Heart left ventricle (tissue), 16 donors: Measurements from ENCODE around the gene NRN1L. TPM values are rescaled to one million over a fixed set of nuclear protein-coding genes. Genes with fewer than 3 reads are reported as not detected.

Source experiments
- ATAC-seq, 4 donors: fragments of 200-7000 bp; cut with Tn5 transposase; one replicate each; pipeline ENCODE4 v1.9.1; 2020 to 2022; ENCODE audit warnings: moderate library complexity in 4 of 4, mild to moderate bottlenecking in 3 of 4, moderate number of reproducible peaks in 1 of 4
- DNase-seq, 5 donors: peaks; one replicate each; pipeline ENCODE4 v3.0.0-alpha.2; 2020
- H3K27ac ChIP-seq, 12 donors: fragments of 200-600 bp; sonication (generic) in 4 of 12; one replicate each; pipeline versions ENCODE4 v1.5.0 to v1.8.0; 2016 to 2022; ENCODE audit warnings: mild to moderate bottlenecking in 2 of 12
- H3K27me3 ChIP-seq, 9 donors: fragments of 200-600 bp; sonication (generic) in 2 of 9; one replicate each; pipeline versions ENCODE4 v1.5.1 to v1.8.0; 2016 to 2022; ENCODE audit warnings: mild to moderate bottlenecking in 3 of 9
- H3K36me3 ChIP-seq, 9 donors: fragments of 200-600 bp; sonication (generic) in 2 of 9; one replicate each; pipeline versions ENCODE4 v1.5.0 to v1.8.0; 2018 to 2022; ENCODE audit warnings: mild to moderate bottlenecking in 2 of 9
- H3K4me1 ChIP-seq, 12 donors: fragments of 200-600 bp; sonication (generic) in 4 of 12; one replicate each; pipeline versions ENCODE4 v1.5.0 to v1.8.0; 2016 to 2022; ENCODE audit warnings: mild to moderate bottlenecking in 3 of 12
- H3K4me3 ChIP-seq, 12 donors: fragments of 200-600 bp; sonication (generic) in 4 of 12; one replicate each; pipeline versions ENCODE4 v1.5.0 to v1.8.0; 2017 to 2022; ENCODE audit warnings: mild to moderate bottlenecking in 9 of 12, moderate library complexity in 4 of 12
- H3K9me3 ChIP-seq, 12 donors: fragments of 200-600 bp; sonication (generic) in 4 of 12; one replicate each; pipeline versions ENCODE4 v1.5.0 to v1.8.0; 2016 to 2022; ENCODE audit warnings: mild to moderate bottlenecking in 1 of 12
- POLR2A ChIP-seq, 2 donors: fragments of 450-650 bp; IDR thresholded peaks; one replicate each; pipeline ENCODE4 v1.6.1; 2017; ENCODE audit warnings: antibody characterized with exemption in 2 of 2, mild to moderate bottlenecking in 2 of 2, moderate library complexity in 2 of 2
- WGBS, 4 donors: extraction: QIAGEN DNeasy Blood & Tissue Kit in 2 of 4; methylation state at CpG; one replicate each; pipeline versions ENCODE4 v1.1.5 to v1.1.7; 2013 to 2018; 5-methylcytosine and 5-hydroxymethylcytosine counted together
- intact Hi-C, 10 donors: fragments of 100-400 bp; cut with DNase I; formaldehyde crosslinking; loops; one replicate each; pipeline versions ENCODE4 v1.11.1 to v1.14.2; 2022
- polyA plus RNA-seq, 2 donors: library from polyadenylated mRNA; stranded (reverse); fragments of 200-250 nt; gene quantifications; one replicate each; pipeline ENCODE4 v1.2.3, GENCODE V29; 2013
- total RNA-seq, 9 donors: library from RNA; depleted of rRNA in 2 of 9; stranded (reverse); fragments of >200 nt in 2 of 9; fragmentation: NEBNext Ultra II Directional in 3 of 9; extraction: Animal tissue kit (Norgen Biotek cat#: 25700) in 3 of 9; gene quantifications; one replicate each; pipeline versions ENCODE4 v1.1.0 to v1.2.4, GENCODE V29; 2016 to 2023
- TF ChIP-seq, protein P1 (sequence below), 12 donors: fragments of 200-600 bp; sonication (generic) in 4 of 12; IDR thresholded peaks; one replicate each; pipeline versions ENCODE4 v1.5.0 to v1.8.0; 2018 to 2022; ENCODE audit warnings: antibody characterized with exemption in 12 of 12, mild to moderate bottlenecking in 5 of 12
- donor health status: ischemic (EF 13 %, LVEDD 7.1; RV severe dilation, severe dysfunction).
- donor health status: healthy with polysubstance abuse.
- donor health status: DM: no; HTN: yes; CAD: no.
- donor health status: DM: no; HTN: no; CAD: no.
- donor health status: ischemic (EF 25% LVEDD 6.9; RV normal size, moderate dysfunction).
- donor health status: ischemic (EF 25% LVEDD 5.7; RV mildly dilated, moderate dysfunction).
- donor health status: healthy.
- donor health status: DM: yes; HTN: yes; CAD: no.
- donor health status: ischemic (EF 35%, LVEDD 5.7; RV mildly dilated, moderate dysfunction).
- donor health status: nonischemic (EF 11% LVEDD 7.7; RV severe dilation, severe dysfunction).
- donor health status: DM: yes; HTN: yes; CAD: no.
- donor health status: PGD.
- donor health status: ischemic (EF 29% LVEDD 5.4; RV normal size, mild dysfunction).
- donor health status: nonischemic (EF 23%, LVEDD 6.1; RV moderate dilation, normal function).

Gene NRN1L
- total and polyA plus RNA-seq, 11 donors, result 0.78 to 5.8 (median 1.7) TPM; not detected in 3

DNA sequence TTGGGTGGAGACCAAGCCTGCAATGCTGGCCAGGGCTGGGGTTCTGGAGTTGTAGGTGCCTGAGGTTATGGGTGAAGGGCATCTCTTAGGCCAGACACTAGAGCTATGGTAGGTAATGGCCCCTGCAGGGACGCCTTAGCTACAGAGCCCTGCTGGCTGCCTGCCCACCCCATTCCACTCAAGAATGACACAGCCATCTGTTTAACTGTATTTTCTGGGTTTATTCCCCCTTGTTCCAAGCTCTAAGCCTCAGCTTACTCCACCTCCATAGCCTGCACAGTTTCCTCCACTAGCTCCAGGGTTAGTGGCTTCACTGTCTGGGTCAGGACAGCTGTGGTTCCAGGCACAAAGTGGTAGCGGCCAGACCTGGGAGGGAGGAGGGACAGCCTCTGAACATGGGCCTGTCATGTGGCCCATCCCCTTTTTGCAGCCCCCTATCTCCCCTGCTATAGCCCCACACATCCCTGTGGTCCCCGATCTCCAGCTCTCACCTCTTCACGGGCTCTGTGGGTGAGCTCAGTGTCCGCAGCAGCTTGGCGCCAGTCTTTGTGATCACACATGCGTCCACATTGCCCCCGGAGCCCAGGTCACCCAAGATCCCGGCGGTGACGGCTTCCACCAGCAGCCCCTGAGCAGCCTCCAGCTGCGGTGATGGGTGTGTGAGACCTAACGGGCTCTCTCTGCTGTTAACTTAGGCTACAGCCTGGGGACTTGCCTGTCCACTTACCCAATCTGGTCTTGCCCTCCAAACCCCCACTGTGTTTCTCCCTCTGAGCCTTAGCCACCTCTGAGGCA lies 49.8 kb downstream of the NRN1L start:
- ATAC-seq, result peak in 2 of 4 donors; percentile 0 to 1
- Histone ChIP-seq H3K36me3 (peaks cover 0 to 58% (median 25%) of the 10 kb centered on the region in 9 donors), H3K4me3 (peak overlapping the region in 10 of 12 donors; percentile 57 to 98 (median 77)), H3K4me1 (peaks cover 0 to 32% (median 23%) of the 10 kb centered on the region in 12 donors), H3K9me3 (no peaks in the 10 kb centered on the region), H3K27me3 (no peaks in the 10 kb centered on the region), H3K27ac (peak overlapping the region in 10 of 12 donors; percentile 87 to 99 (median 93))
- 43 to 59% (median 46%) methylated on average over 13 of the region's 13 CpGs for WGBS, 4 donors
- DNase-seq, result no peak
- TF ChIP-seq POLR2A (IDR thresholded peaks at IDR 0.05), result no peak
- TF ChIP-seq, protein P1, sequence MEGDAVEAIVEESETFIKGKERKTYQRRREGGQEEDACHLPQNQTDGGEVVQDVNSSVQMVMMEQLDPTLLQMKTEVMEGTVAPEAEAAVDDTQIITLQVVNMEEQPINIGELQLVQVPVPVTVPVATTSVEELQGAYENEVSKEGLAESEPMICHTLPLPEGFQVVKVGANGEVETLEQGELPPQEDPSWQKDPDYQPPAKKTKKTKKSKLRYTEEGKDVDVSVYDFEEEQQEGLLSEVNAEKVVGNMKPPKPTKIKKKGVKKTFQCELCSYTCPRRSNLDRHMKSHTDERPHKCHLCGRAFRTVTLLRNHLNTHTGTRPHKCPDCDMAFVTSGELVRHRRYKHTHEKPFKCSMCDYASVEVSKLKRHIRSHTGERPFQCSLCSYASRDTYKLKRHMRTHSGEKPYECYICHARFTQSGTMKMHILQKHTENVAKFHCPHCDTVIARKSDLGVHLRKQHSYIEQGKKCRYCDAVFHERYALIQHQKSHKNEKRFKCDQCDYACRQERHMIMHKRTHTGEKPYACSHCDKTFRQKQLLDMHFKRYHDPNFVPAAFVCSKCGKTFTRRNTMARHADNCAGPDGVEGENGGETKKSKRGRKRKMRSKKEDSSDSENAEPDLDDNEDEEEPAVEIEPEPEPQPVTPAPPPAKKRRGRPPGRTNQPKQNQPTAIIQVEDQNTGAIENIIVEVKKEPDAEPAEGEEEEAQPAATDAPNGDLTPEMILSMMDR (IDR thresholded peaks at IDR 0.05), result no peak
- intact Hi-C loops, result loop anchor here in 5 of 10 donors (1.0 to 10.0 kb wide), 5 partner anchors 34 to 410 kb away; partner anchors contain the start of genes RIPOR1 (in 2 of the 5) and SLC12A4 (in 1 of the 5)

DNA sequence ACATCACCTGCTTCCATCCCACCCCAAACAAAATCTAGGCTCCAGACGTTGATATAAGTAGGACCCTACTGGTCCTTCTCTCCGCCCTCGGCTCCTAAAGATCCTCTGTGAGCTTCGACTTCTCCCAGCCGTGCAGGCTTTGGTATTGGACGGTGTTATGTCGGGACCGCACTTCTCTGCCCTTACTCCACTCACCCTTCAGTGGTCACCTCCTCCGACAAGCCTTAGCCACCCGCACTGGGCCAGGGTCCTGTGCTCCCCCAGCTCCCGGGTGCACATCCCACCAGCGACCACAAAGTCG lies 50.4 kb downstream of the NRN1L start:
- WGBS, 4 donors, result 19 to 36% (median 32%) methylated on average over 13 of the region's 13 CpGs
- H3K27me3 ChIP-seq, result no peaks in the 10 kb centered on the region
- intact Hi-C loops, result loop anchor here in 5 of 10 donors (1.0 to 10.0 kb wide), 4 partner anchors 33 to 410 kb away; partner anchors contain the start of genes RIPOR1 (in 2 of the 5) and SLC12A4 (in 1 of the 5)

DNA sequence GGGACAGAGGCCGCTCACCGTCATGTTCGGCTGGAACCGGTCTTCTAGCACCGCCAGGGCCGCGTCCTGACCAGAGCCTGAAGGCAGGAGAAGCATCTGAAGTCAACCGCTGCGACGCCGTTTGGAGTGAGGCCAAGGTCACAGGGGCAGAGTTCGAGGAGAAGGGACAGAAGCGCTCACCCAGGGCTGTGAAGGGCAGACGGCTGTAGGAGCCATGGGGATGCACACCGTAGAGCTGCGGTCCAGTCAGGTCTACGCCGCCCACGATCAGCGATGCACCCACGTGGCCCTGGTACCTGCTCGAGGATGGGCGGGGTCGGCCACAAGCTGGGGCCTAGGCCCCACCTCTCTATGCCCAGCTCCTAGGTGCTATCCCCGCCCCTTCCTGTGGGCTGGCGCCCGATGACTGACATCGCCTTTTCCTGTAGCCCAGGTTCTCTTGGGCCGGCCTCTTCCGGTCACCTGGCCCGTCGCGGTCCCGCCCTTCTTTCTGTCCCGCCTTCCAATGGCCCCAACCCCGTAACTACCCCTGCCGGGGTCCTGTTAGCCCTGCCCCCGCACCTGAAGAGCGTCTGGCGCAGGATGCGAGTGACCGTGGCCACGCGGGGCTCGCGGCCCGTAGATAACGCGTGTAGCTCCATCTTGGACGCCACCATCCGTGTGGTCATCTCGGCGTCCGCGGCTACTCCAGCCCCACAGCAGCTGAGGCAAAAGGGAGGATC lies 50.9 kb downstream of the NRN1L start:
- Histone ChIP-seq H3K36me3 (peaks cover 0 to 59% (median 27%) of the 10 kb centered on the region in 9 donors), H3K27ac (peak overlapping the region; percentile 82 to 99 (median 92)), H3K4me1 (peaks cover 0 to 42% (median 23%) of the 10 kb centered on the region in 12 donors), H3K27me3 (no peaks in the 10 kb centered on the region), H3K9me3 (no peaks in the 10 kb centered on the region), H3K4me3 (peak overlapping the region; percentile 57 to 98 (median 77))
- peak; percentile 95 to 96 (median 95) for DNase-seq
- intact Hi-C loops, result loop anchor here in 5 of 10 donors (1.0 to 10.0 kb wide), 4 partner anchors 33 to 411 kb away; partner anchors contain the start of genes RIPOR1 (in 2 of the 5) and SLC12A4 (in 1 of the 5)
- WGBS, 4 donors, result 1 to 4% (median 3%) methylated on average over 28 to 55 of the region's 55 CpGs
- peak; percentile 13 to 68 for TF ChIP-seq POLR2A (IDR thresholded peaks at IDR 0.05)
- TF ChIP-seq, protein P1 (IDR thresholded peaks at IDR 0.05), result no peak
- ATAC-seq, result peak; percentile 89 to 93 (median 92)

More for the DNA sequence above, 50.4 kb downstream of the NRN1L start:
- ATAC-seq (peak; percentile 2 to 5 (median 3)), DNase-seq (no peak)
- Histone ChIP-seq H3K36me3 (peaks cover 0 to 58% (median 27%) of the 10 kb centered on the region in 9 donors), H3K9me3 (no peaks in the 10 kb centered on the region), H3K4me1 (peaks cover 0 to 38% (median 23%) of the 10 kb centered on the region in 12 donors), H3K4me3 (peak overlapping the region in 11 of 12 donors; percentile 57 to 98 (median 75)), H3K27ac (peak overlapping the region in 11 of 12 donors; percentile 87 to 99 (median 93))
- TF ChIP-seq POLR2A (IDR thresholded peaks at IDR 0.05), result no peak
- TF ChIP-seq, protein P1 (IDR thresholded peaks at IDR 0.05), result no peak

Other genes starting within 250 kb of the NRN1L start
- 1 to 10 TPM in 3 of 9 donors, under 1 TPM in 4, not detected in 2; 0.27 to 1.7 (median 0.60) TPM for gene CARMIL2, start 239.7 kb upstream of the NRN1L start, total RNA-seq
- under 1 TPM; 0.21 to 0.30 TPM for gene CARMIL2, start 239.7 kb upstream of the NRN1L start, polyA plus RNA-seq
- gene ACD, start 224.6 kb upstream of the NRN1L start, total RNA-seq, result 10 to 100 TPM in 4 of 9 donors, 1 to 10 TPM in 5; 6.2 to 19.9 (median 9.5) TPM
- gene ACD, start 224.6 kb upstream of the NRN1L start, polyA plus RNA-seq, result 10 to 100 TPM in 1 of 2 donors, 1 to 10 TPM in 1; 7.8 to 15.6 TPM
- 1 to 10 TPM; 1.7 to 5.6 (median 2.9) TPM for gene PARD6A, start 223.9 kb upstream of the NRN1L start, total RNA-seq
- gene PARD6A, start 223.9 kb upstream of the NRN1L start, polyA plus RNA-seq, result 1 to 10 TPM; 2.7 to 7.0 TPM
- 10 to 100 TPM in 4 of 9 donors, 1 to 10 TPM in 5; 7.6 to 15.6 (median 8.6) TPM for gene ENKD1, start 218.1 kb upstream of the NRN1L start, total RNA-seq
- 10 to 100 TPM; 11.8 to 26.9 TPM for gene ENKD1, start 218.1 kb upstream of the NRN1L start, polyA plus RNA-seq
- gene C16orf86, start 218.1 kb upstream of the NRN1L start, total RNA-seq, result 10 to 100 TPM in 1 of 9 donors, 1 to 10 TPM in 8; 3.5 to 11.6 (median 4.3) TPM
- 1 to 10 TPM; 2.1 to 4.4 TPM for gene C16orf86, start 218.1 kb upstream of the NRN1L start, polyA plus RNA-seq
- gene GFOD2, start 165.6 kb upstream of the NRN1L start, total RNA-seq, result 10 to 100 TPM in 3 of 9 donors, 1 to 10 TPM in 6; 6.5 to 11.7 (median 9.8) TPM
- 10 to 100 TPM in 1 of 2 donors, 1 to 10 TPM in 1; 8.2 to 15.4 TPM for gene GFOD2, start 165.6 kb upstream of the NRN1L start, polyA plus RNA-seq
- 10 to 100 TPM in 6 of 9 donors, 1 to 10 TPM in 3; 7.1 to 19.7 (median 12.3) TPM for gene RANBP10, start 78.3 kb upstream of the NRN1L start, total RNA-seq
- 10 to 100 TPM in 1 of 2 donors, 1 to 10 TPM in 1; 5.6 to 11.2 TPM for gene RANBP10, start 78.3 kb upstream of the NRN1L start, polyA plus RNA-seq
- under 1 TPM in 8 of 9 donors, not detected in 1; 0.16 to 0.93 (median 0.46) TPM for gene TSNAXIP1, start 78.0 kb upstream of the NRN1L start, total RNA-seq
- gene TSNAXIP1, start 78.0 kb upstream of the NRN1L start, polyA plus RNA-seq, result under 1 TPM; 0.67 to 0.76 TPM
- gene THAP11, start 42.6 kb upstream of the NRN1L start, total RNA-seq, result 10 to 100 TPM; 24.9 to 87.5 (median 31.4) TPM
- gene THAP11, start 42.6 kb upstream of the NRN1L start, polyA plus RNA-seq, result 10 to 100 TPM; 10.6 to 26.3 TPM
- gene NUTF2, start 38.0 kb upstream of the NRN1L start, total RNA-seq, result 100 to 1,000 TPM in 2 of 9 donors, 10 to 100 TPM in 7; 66.5 to 145 (median 90.9) TPM
- gene NUTF2, start 38.0 kb upstream of the NRN1L start, polyA plus RNA-seq, result 100 to 1,000 TPM; 179 to 191 TPM
- 10 to 100 TPM; 14.4 to 31.2 (median 20.1) TPM for gene CENPT, start 37.2 kb upstream of the NRN1L start, total RNA-seq
- gene CENPT, start 37.2 kb upstream of the NRN1L start, polyA plus RNA-seq, result 10 to 100 TPM; 25.7 to 28.0 TPM
- gene EDC4, start 11.8 kb upstream of the NRN1L start, total RNA-seq, result 10 to 100 TPM; 26.2 to 42.5 (median 32.5) TPM
- gene EDC4, start 11.8 kb upstream of the NRN1L start, polyA plus RNA-seq, result 10 to 100 TPM; 27.8 to 31.1 TPM
- gene PSKH1, start 8.4 kb downstream of the NRN1L start, total RNA-seq, result 10 to 100 TPM; 17.1 to 31.3 (median 21.6) TPM
- gene PSKH1, start 8.4 kb downstream of the NRN1L start, polyA plus RNA-seq, result 10 to 100 TPM; 16.3 to 36.9 TPM
- 1 to 10 TPM in 3 of 9 donors, under 1 TPM in 5, not detected in 1; 0.23 to 2.1 (median 0.74) TPM for gene CTRL, start 47.0 kb downstream of the NRN1L start, total RNA-seq
- gene CTRL, start 47.0 kb downstream of the NRN1L start, polyA plus RNA-seq, result under 1 TPM; 0.61 to 0.90 TPM
- 100 to 1,000 TPM in 1 of 9 donors, 10 to 100 TPM in 8; 39.4 to 182 (median 60.5) TPM for gene PSMB10, start 52.0 kb downstream of the NRN1L start, total RNA-seq
- 100 to 1,000 TPM in 1 of 2 donors, 10 to 100 TPM in 1; 56.9 to 118 TPM for gene PSMB10, start 52.0 kb downstream of the NRN1L start, polyA plus RNA-seq
- 10 to 100 TPM in 7 of 9 donors, 1 to 10 TPM in 2; 9.7 to 24.1 (median 18.2) TPM for gene LCAT, start 59.2 kb downstream of the NRN1L start, total RNA-seq
- gene LCAT, start 59.2 kb downstream of the NRN1L start, polyA plus RNA-seq, result 10 to 100 TPM; 10.9 to 31.7 TPM
- 10 to 100 TPM; 64.6 to 92.2 (median 86.8) TPM for gene SLC12A4, start 83.8 kb downstream of the NRN1L start, total RNA-seq
- gene SLC12A4, start 83.8 kb downstream of the NRN1L start, polyA plus RNA-seq, result 10 to 100 TPM; 65.3 to 81.5 TPM
- under 1 TPM in 2 of 9 donors, not detected in 7; 0.13 to 0.16 TPM for gene DPEP3, start 95.6 kb downstream of the NRN1L start, total RNA-seq
- not detected for gene DPEP3, start 95.6 kb downstream of the NRN1L start, polyA plus RNA-seq
- 1 to 10 TPM in 5 of 9 donors, under 1 TPM in 4; 0.42 to 9.8 (median 1.2) TPM for gene DPEP2, start 114.6 kb downstream of the NRN1L start, total RNA-seq
- gene DPEP2, start 114.6 kb downstream of the NRN1L start, polyA plus RNA-seq, result 1 to 10 TPM; 1.1 to 1.2 TPM
- not detected for gene DPEP2NB, start 131.0 kb downstream of the NRN1L start, total RNA-seq
- not detected for gene DPEP2NB, start 131.0 kb downstream of the NRN1L start, polyA plus RNA-seq
- 10 to 100 TPM in 2 of 9 donors, 1 to 10 TPM in 7; 4.4 to 11.9 (median 8.8) TPM for gene DDX28, start 138.3 kb downstream of the NRN1L start, total RNA-seq
- 10 to 100 TPM in 1 of 2 donors, 1 to 10 TPM in 1; 8.3 to 10.7 TPM for gene DDX28, start 138.3 kb downstream of the NRN1L start, polyA plus RNA-seq
- gene DUS2, start 138.4 kb downstream of the NRN1L start, total RNA-seq, result 10 to 100 TPM in 1 of 9 donors, 1 to 10 TPM in 8; 3.8 to 11.5 (median 7.2) TPM
- gene DUS2, start 138.4 kb downstream of the NRN1L start, polyA plus RNA-seq, result 10 to 100 TPM in 1 of 2 donors, 1 to 10 TPM in 1; 4.5 to 10.4 TPM
- gene NFATC3, start 200.5 kb downstream of the NRN1L start, total RNA-seq, result 10 to 100 TPM; 20.6 to 35.1 (median 28.8) TPM
- 10 to 100 TPM in 1 of 2 donors, 1 to 10 TPM in 1; 5.9 to 12.1 TPM for gene NFATC3, start 200.5 kb downstream of the NRN1L start, polyA plus RNA-seq